GM12878 (cell line): Measurements from ENCODE around the gene HK3. TPM values are rescaled to one million over a fixed set of nuclear protein-coding genes. Genes with fewer than 3 reads are reported as not detected.

Experiments used
- ATAC-seq: fragments of 200-7000 bp; cut with Tn5 transposase; 3 replicates; pipeline ENCODE4 v1.9.1; 2020; ENCODE audit warnings: mild to moderate bottlenecking, moderate library complexity
- BruUV-seq: library from RNA; stranded (reverse); fragments of 400-500 nt; replicated peaks from 2 replicates; lab custom pipeline; 2021; lab: Mats Ljungman, UMichigan
- CTCF ChIA-PET: fragments of 300-600 bp; sonication (Branson Sonifier 250); formaldehyde crosslinking; extraction: SDS; loops from one replicate; lab custom pipeline; 2021; ENCODE audit warnings: inconsistent platforms; lab: Yijun Ruan, JAX
- POLR2A ChIA-PET: fragments of 350-600 bp; formaldehyde crosslinking; extraction: SDS; loops from one replicate; lab custom pipeline; 2021; ENCODE audit warnings: inconsistent platforms; lab: Charles Lee
- RAD21 ChIA-PET: fragments of 300-600 bp; sonication (Branson Sonifier 250); formaldehyde crosslinking; loops from one replicate; lab custom pipeline; 2023; ENCODE audit warnings: antibody characterized with exemption; ENCODE audit not compliant: unreplicated experiment; lab: Charles Lee
- SMC1A ChIA-PET: fragments of 300-600 bp; sonication (Branson Sonifier 250); formaldehyde crosslinking; loops from one replicate; lab custom pipeline; 2023; ENCODE audit not compliant: unreplicated experiment, uncharacterized antibody; lab: Charles Lee
- DNase-seq: peaks from one replicate; pipeline ENCODE4 v3.0.0-alpha.2; 2011; ENCODE audit warnings: low read depth, low spot score
- FAIRE-seq: peaks from 3 replicates; lab custom pipeline; 2011; peaks lifted over from hg19 to GRCh38; lab: Jason Lieb, UNC
- H2AFZ ChIP-seq: 2 replicates; pipeline ENCODE4 v1.6.0; 2011; ENCODE audit warnings: low read depth, low read length, control low read depth; ENCODE audit not compliant: control insufficient read depth
- H3K27ac ChIP-seq: 2 replicates; pipeline ENCODE4 v1.5.1; 2011; ENCODE audit warnings: control low read depth; ENCODE audit not compliant: control insufficient read depth, insufficient read depth
- H3K27me3 ChIP-seq, 2 experiments: replicated peaks in 1 of 2; 2 replicates each; pipeline versions ENCODE4 v1.6.0 to v1.6.1; 2011; ENCODE audit warnings: low read length in 1 of 2; ENCODE audit not compliant: control insufficient read depth in 2 of 2, insufficient read depth in 2 of 2
- H3K36me3 ChIP-seq, 2 experiments: 2 replicates each; pipeline ENCODE4 v1.5.1; 2011; ENCODE audit warnings: low read length in 1 of 2; ENCODE audit not compliant: control insufficient read depth in 2 of 2, insufficient read depth in 2 of 2
- H3K4me1 ChIP-seq: 2 replicates; pipeline ENCODE4 v1.6.1; 2011; ENCODE audit warnings: mild to moderate bottlenecking, low read length, moderate library complexity, mixed read lengths; ENCODE audit not compliant: control insufficient read depth, insufficient read depth
- H3K4me2 ChIP-seq: 2 replicates; pipeline ENCODE4 v1.6.0; 2011; ENCODE audit warnings: control low read depth; ENCODE audit not compliant: control insufficient read depth, insufficient read depth
- H3K4me3 ChIP-seq: fragments of 200-600 bp; sonication (generic); 2 replicates; pipeline ENCODE4 v1.5.1; 2016
- H3K79me2 ChIP-seq: 2 replicates; pipeline ENCODE4 v1.6.0; 2011; ENCODE audit warnings: low read length; ENCODE audit not compliant: control insufficient read depth, insufficient read depth
- H3K9ac ChIP-seq: 2 replicates; pipeline ENCODE4 v1.8.0; 2011; ENCODE audit warnings: low read length, control low read depth, mixed read lengths; ENCODE audit not compliant: control insufficient read depth, insufficient read depth
- H3K9me3 ChIP-seq: replicated peaks from 3 replicates; pipeline ENCODE4 v1.5.1; 2011; ENCODE audit warnings: mild to moderate bottlenecking, low read length; ENCODE audit not compliant: control insufficient read depth, insufficient read depth
- H4K20me1 ChIP-seq: 2 replicates; pipeline ENCODE4 v1.6.0; 2011; ENCODE audit not compliant: control insufficient read depth, insufficient read depth
- DPF2 ChIP-seq: fragments of 450-650 bp; IDR thresholded peaks from 2 replicates; pipeline ENCODE4 v1.6.1; 2017; ENCODE audit warnings: mild to moderate bottlenecking
- FOXM1 ChIP-seq: IDR thresholded peaks from 2 replicates; pipeline ENCODE4 v1.6.1; 2012; ENCODE audit warnings: low read depth, mild to moderate bottlenecking, inconsistent platforms, low read length, moderate library complexity
- SP1 ChIP-seq: IDR thresholded peaks from one replicate; pipeline ENCODE4 v1.6.1; 2011; ENCODE audit warnings: low read depth, low read length
- WGBS: methylation state at CpG from one replicate; pipeline ENCODE4 v1.1.6; 2016; ENCODE audit warnings: low lambda C conversion rate; ENCODE audit not compliant: insufficient replicate concordance, insufficient coverage; ENCODE audit errors: missing lambda C conversion rate; 5-methylcytosine and 5-hydroxymethylcytosine counted together
- in situ Hi-C: fragments of 300-500 bp; cut with MboI; formaldehyde crosslinking; loops from 9 replicates; pipeline ENCODE4 v1.14.3; 2018; ENCODE audit warnings: mixed read lengths
- intact Hi-C: fragments of 100-400 bp; cut with micrococcal nuclease; formaldehyde crosslinking; loops from one replicate; pipeline ENCODE4 v1.14.2; 2022; ENCODE audit not compliant: unreplicated experiment
- polyA plus RNA-seq, 11 experiments: library from polyadenylated mRNA; depleted of rRNA in 4 of 11; unstranded in 6 of 11; stranded (reverse) in 5 of 11; fragments of >200 nt; fragmentation: Nextera tagmentation in 4 of 11; fragmentation: Illumina TruSeq in 1 of 11; extraction: Ambion mirVana in 4 of 11; extraction: Trizol in 1 of 11; gene quantifications; 1 replicate in 1 of 11; 2 replicates in 10 of 11; pipeline versions ENCODE4 v1.2.1 to v1.2.3, GENCODE V29; 2011 to 2016; ENCODE audit warnings: inconsistent platforms in 2 of 11, missing spikeins in 2 of 11, low read depth in 1 of 11
- total RNA-seq, 4 experiments: library from RNA; depleted of rRNA in 3 of 4; stranded (reverse); fragments of >200 nt in 3 of 4; fragmentation: Illumina TruSeq in 1 of 4; extraction: Trizol in 1 of 4; gene quantifications; 2 replicates each; pipeline versions ENCODE4 v1.2.1 to v1.2.3, GENCODE V29; 2013 to 2021

The HK3 gene
- total and polyA plus RNA-seq, 10 of the 15 experiments (the other 5 are each of a cell fraction or from before 2014, with no cell fraction given), result 0.13 to 1.3 (median 0.26) TPM; not detected in 4

- SMC1A ChIA-PET, result no interaction called here
- DNase-seq, result no peak
- 21% methylated on average over 6 of the region's 6 CpGs for WGBS
- CTCF ChIA-PET, result interaction anchor here (1.2 kb wide), 1 partner anchor 222 kb away, joined by 3 read pairs; no protein-coding TSS in a partner anchor
- H3K4me2 ChIP-seq, result no peak overlapping the region
- TF ChIP-seq SP1, result no peak
- no peak for TF ChIP-seq DPF2
- no peak for TF ChIP-seq FOXM1
- H3K27me3 ChIP-seq, result peaks cover 0 to 4% of the 10 kb centered on the region in 2 experiments; a peak in 3 of 4 replicates
- no peak overlapping the region for H3K27ac ChIP-seq
- intact Hi-C loops (no loop called here), in situ Hi-C loops (no loop called here)
- no peak for FAIRE-seq
- RAD21 ChIA-PET, result no interaction called here
- no peaks in the 10 kb centered on the region for H4K20me1 ChIP-seq
- no peak for ATAC-seq
- H3K9ac ChIP-seq, result no peak overlapping the region
- H3K4me1 ChIP-seq, result no peaks in the 10 kb centered on the region
- no peak overlapping the region for H3K4me3 ChIP-seq
- no TSS peak for BruUV-seq
- H2AFZ ChIP-seq, result no peak overlapping the region
- no peaks in the 10 kb centered on the region for H3K79me2 ChIP-seq
- POLR2A ChIA-PET, result interaction anchor here (0.6 kb wide), 1 partner anchor 42 kb away, joined by 4 read pairs; no protein-coding TSS in a partner anchor
- no peaks in the 10 kb centered on the region for H3K9me3 ChIP-seq
- no peaks in the 10 kb centered on the region for H3K36me3 ChIP-seq
These were observed 16.6 kb downstream of the HK3 start for GRCh38 chr5:176882567-176882903.

- Histone ChIP-seq H4K20me1 (no peaks in the 10 kb centered on the region), H3K36me3 (no peaks in the 10 kb centered on the region), H3K9me3 (no peaks in the 10 kb centered on the region), H3K4me1 (no peaks in the 10 kb centered on the region), H2AFZ (no peak overlapping the region), H3K27ac (no peak overlapping the region), H3K4me3 (no peak overlapping the region), H3K79me2 (no peaks in the 10 kb centered on the region), H3K9ac (no peak overlapping the region), H3K27me3 (peaks cover 0 to 4% of the 10 kb centered on the region in 2 experiments; a peak in 3 of 4 replicates), H3K4me2 (no peak overlapping the region)
- ChIA-PET POLR2A (no interaction called here), SMC1A (no interaction called here), RAD21 (no interaction called here), CTCF (interaction anchor here (1.2 kb wide), 1 partner anchor 221 kb away, joined by 3 read pairs; no protein-coding TSS in a partner anchor)
- BruUV-seq, result no TSS peak
- FAIRE-seq (no peak), ATAC-seq (no peak), DNase-seq (no peak)
- in situ Hi-C loops, result no loop called here
- TF ChIP-seq DPF2, result no peak
- intact Hi-C loops, result no loop called here
- WGBS, result 48% methylated on average over 25 of the region's 25 CpGs
These were observed 17.2 kb downstream of the HK3 start for GRCh38 chr5:176881816-176882566.
